GM12878 (cell line): ENCODE measurements around the gene BGLAP.

Experiments used
- ASH2L ChIP-seq: fragments of 300-600, 200-600 bp; sonication (generic); IDR thresholded peaks from 2 replicates; pipeline ENCODE4 v1.6.1; 2017; ENCODE audit warnings: low read depth, mild to moderate bottlenecking, borderline replicate concordance
- CREM ChIP-seq: IDR thresholded peaks from 2 replicates; pipeline ENCODE4 v1.6.1; 2014; ENCODE audit warnings: antibody characterized with exemption, low read depth
- FOXK2 ChIP-seq: fragments of 450-650 bp; IDR thresholded peaks from 2 replicates; pipeline ENCODE4 v1.6.1; 2017; ENCODE audit warnings: mild to moderate bottlenecking, moderate library complexity
- PBX3 ChIP-seq: IDR thresholded peaks from 2 replicates; pipeline ENCODE4 v1.6.1; 2011; ENCODE audit warnings: mild to moderate bottlenecking, low read depth, low read length, moderate library complexity; ENCODE audit not compliant: insufficient replicate concordance
- POLR2AphosphoS5 ChIP-seq: IDR thresholded peaks from 2 replicates; pipeline ENCODE4 v1.6.1; 2011; ENCODE audit warnings: mild to moderate bottlenecking, low read length, inconsistent platforms
- STAT3 ChIP-seq: IDR thresholded peaks from 2 replicates; pipeline ENCODE4 v1.6.1; 2011; ENCODE audit warnings: low read depth, low read length, improper control_type of control experiment
- TF ChIP-seq, protein P1 (sequence below), 3 experiments: IDR thresholded peaks in 2 of 3; conservative IDR thresholded peaks in 1 of 3; 2 replicates each; pipeline ENCODE4 v1.5.1; 2011; ENCODE audit warnings: low read depth in 3 of 3, low read length in 3 of 3, mild to moderate bottlenecking in 3 of 3, control low read depth in 2 of 3, moderate library complexity in 2 of 3, inconsistent platforms in 1 of 3, mixed read lengths in 1 of 3; ENCODE audit not compliant: control insufficient read depth in 2 of 3, insufficient read depth in 1 of 3; ENCODE audit errors: extremely low read depth in 1 of 3

GRCh38 chr1:156286061-156286460 lies 44.1 kb downstream of the BGLAP start:
- TF ChIP-seq PBX3 (no peak), ASH2L (no peak), STAT3 (no peak), CREM (no peak), POLR2AphosphoS5 (no peak), FOXK2 (no peak)
- TF ChIP-seq, protein P1, sequence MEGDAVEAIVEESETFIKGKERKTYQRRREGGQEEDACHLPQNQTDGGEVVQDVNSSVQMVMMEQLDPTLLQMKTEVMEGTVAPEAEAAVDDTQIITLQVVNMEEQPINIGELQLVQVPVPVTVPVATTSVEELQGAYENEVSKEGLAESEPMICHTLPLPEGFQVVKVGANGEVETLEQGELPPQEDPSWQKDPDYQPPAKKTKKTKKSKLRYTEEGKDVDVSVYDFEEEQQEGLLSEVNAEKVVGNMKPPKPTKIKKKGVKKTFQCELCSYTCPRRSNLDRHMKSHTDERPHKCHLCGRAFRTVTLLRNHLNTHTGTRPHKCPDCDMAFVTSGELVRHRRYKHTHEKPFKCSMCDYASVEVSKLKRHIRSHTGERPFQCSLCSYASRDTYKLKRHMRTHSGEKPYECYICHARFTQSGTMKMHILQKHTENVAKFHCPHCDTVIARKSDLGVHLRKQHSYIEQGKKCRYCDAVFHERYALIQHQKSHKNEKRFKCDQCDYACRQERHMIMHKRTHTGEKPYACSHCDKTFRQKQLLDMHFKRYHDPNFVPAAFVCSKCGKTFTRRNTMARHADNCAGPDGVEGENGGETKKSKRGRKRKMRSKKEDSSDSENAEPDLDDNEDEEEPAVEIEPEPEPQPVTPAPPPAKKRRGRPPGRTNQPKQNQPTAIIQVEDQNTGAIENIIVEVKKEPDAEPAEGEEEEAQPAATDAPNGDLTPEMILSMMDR (IDR thresholded peaks at IDR 0.05 in 2 of 3, conservative IDR thresholded peaks at IDR 0.05 in 1 of 3; ENCODE audit: control insufficient read depth in 2 of 3, extremely low read depth in 1 of 3, insufficient read depth in 1 of 3, low read depth in 3 of 3, low read length in 3 of 3), result no peak
